Gastroesophageal sphincter (tissue), 4 donors: Measurements from ENCODE around the gene HEPH. TPM values are rescaled to one million over a fixed set of nuclear protein-coding genes. Genes with fewer than 3 reads are reported as not detected.

Source experiments
- ATAC-seq: fragments of 150-250 bp; one replicate; pipeline ENCODE4 v1.9.1; 2016; ENCODE audit warnings: mild to moderate bottlenecking, moderate library complexity
- H3K27ac ChIP-seq, 4 donors: fragments of 200-600 bp; sonication (generic) in 3 of 4; 1 replicate in 3 of 4; 2 replicates in 1 of 4; pipeline ENCODE4 v1.5.1; 2016 to 2019
- H3K27me3 ChIP-seq: fragments of 200-600 bp; sonication (generic); one replicate; pipeline ENCODE4 v1.5.1; 2019
- H3K36me3 ChIP-seq, 2 donors: fragments of 200-600 bp; sonication (generic); one replicate each; pipeline ENCODE4 v1.5.1; 2019; ENCODE audit warnings: control low read depth in 1 of 2
- H3K4me1 ChIP-seq, 3 donors: fragments of 200-600 bp; sonication (generic); 1 replicate in 2 of 3; 2 replicates in 1 of 3; pipeline ENCODE4 v1.5.1; 2016 to 2019; ENCODE audit warnings: control low read depth in 2 of 3
- H3K4me3 ChIP-seq, 2 donors: fragments of 200-600 bp; sonication (generic); one replicate each; pipeline ENCODE4 v1.5.1; 2019; ENCODE audit warnings: mild to moderate bottlenecking in 1 of 2, moderate library complexity in 1 of 2
- H3K9me3 ChIP-seq, 3 donors: fragments of 200-600 bp; sonication (generic); one replicate each; pipeline ENCODE4 v1.5.1; 2017 to 2019; ENCODE audit warnings: control low read depth in 2 of 3
- EP300 ChIP-seq: sonication (generic); formaldehyde crosslinking; IDR thresholded peaks from one replicate; pipeline ENCODE4 v1.6.1; 2017; ENCODE audit warnings: antibody characterized with exemption, mild to moderate bottlenecking
- POLR2A ChIP-seq, 2 donors: fragments of 450-650 bp; IDR thresholded peaks; one replicate each; pipeline ENCODE4 v1.6.1; 2017; ENCODE audit warnings: antibody characterized with exemption in 2 of 2, mild to moderate bottlenecking in 2 of 2, moderate library complexity in 1 of 2
- POLR2AphosphoS5 ChIP-seq: sonication (generic); formaldehyde crosslinking; IDR thresholded peaks from one replicate; pipeline ENCODE4 v1.6.1; 2017; ENCODE audit warnings: antibody characterized with exemption
- WGBS, 2 donors: methylation state at CpG; one replicate each; pipeline ENCODE4 v1.1.5; 2018; ENCODE audit warnings: low coverage in 1 of 2; 5-methylcytosine and 5-hydroxymethylcytosine counted together
- total RNA-seq, 4 donors: library from RNA; depleted of rRNA; stranded (reverse); fragments of >200 nt; gene quantifications; one replicate each; pipeline ENCODE4 v1.1.0, GENCODE V29; 2016
- TF ChIP-seq, protein P1 (sequence below), 4 experiments: fragments of 200-600 bp in 2 of 4; fragments of 450-650 bp in 2 of 4; sonication (generic) in 1 of 4; IDR thresholded peaks; one replicate each; pipeline ENCODE4 v1.5.1; 2017 to 2019; ENCODE audit warnings: antibody characterized with exemption in 4 of 4, mild to moderate bottlenecking in 2 of 4, moderate library complexity in 2 of 4

The HEPH gene
- total RNA-seq, 4 donors from 2014 or later = 60.5 to 110 (median 79.3) TPM

DNA sequence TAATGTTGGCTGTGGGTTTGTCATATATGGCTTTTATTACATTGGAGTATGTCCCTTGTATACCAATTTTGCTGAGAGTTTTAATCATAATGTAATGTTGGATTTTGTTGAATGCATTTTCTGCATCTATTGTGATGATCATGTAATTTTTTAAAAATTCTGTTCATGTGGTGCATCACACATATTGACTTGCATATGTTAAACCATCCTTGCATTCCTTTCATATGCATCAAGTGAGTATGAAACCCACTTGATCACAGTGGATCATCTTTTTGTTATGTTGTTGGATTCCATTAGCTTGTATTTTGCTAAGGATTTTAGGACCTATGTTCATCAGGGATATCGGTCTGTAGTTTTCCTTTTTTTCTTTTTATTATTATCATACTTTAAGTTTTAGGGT, 12.1 kb downstream of the HEPH start:
- no peak for TF ChIP-seq POLR2A (IDR thresholded peaks at IDR 0.05)
- TF ChIP-seq, protein P1, sequence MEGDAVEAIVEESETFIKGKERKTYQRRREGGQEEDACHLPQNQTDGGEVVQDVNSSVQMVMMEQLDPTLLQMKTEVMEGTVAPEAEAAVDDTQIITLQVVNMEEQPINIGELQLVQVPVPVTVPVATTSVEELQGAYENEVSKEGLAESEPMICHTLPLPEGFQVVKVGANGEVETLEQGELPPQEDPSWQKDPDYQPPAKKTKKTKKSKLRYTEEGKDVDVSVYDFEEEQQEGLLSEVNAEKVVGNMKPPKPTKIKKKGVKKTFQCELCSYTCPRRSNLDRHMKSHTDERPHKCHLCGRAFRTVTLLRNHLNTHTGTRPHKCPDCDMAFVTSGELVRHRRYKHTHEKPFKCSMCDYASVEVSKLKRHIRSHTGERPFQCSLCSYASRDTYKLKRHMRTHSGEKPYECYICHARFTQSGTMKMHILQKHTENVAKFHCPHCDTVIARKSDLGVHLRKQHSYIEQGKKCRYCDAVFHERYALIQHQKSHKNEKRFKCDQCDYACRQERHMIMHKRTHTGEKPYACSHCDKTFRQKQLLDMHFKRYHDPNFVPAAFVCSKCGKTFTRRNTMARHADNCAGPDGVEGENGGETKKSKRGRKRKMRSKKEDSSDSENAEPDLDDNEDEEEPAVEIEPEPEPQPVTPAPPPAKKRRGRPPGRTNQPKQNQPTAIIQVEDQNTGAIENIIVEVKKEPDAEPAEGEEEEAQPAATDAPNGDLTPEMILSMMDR (IDR thresholded peaks at IDR 0.05) = no peak
- TF ChIP-seq POLR2AphosphoS5 = no peak
- TF ChIP-seq EP300 = no peak
- no peak overlapping the region for H3K27ac ChIP-seq

DNA sequence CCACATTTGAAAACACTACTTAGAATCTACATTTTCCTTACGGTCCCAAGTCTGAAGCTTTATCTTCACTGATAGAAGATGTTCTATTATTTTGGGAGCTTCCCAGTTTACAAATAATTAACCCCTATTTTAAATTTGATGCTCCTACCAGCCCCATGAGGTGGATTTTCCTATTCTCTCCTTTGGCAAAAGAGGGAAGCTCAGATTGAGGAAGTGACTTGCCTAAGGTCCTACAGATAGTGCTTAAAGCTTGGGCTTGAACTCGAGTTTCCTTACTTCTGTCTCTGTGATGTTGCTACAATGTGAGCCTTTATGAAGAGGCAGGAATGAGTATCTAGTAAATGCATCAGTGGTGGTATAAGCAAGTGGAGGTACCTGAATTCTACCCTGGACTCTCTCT, 27.5 kb downstream of the HEPH start:
- Histone ChIP-seq H3K36me3 (peaks cover 0 to 51% of the 10 kb centered on the region in 2 donors), H3K9me3 (no peaks in the 10 kb centered on the region), H3K4me1 (no peaks in the 10 kb centered on the region), H3K27me3 (no peaks in the 10 kb centered on the region), H3K4me3 (no peak overlapping the region), H3K27ac (no peak overlapping the region)
- 74 to 100% methylated on average over 1 to 2 of the region's 2 CpGs for WGBS, 2 donors
- ATAC-seq = no peak
- no peak for TF ChIP-seq POLR2A (IDR thresholded peaks at IDR 0.05)
- TF ChIP-seq, protein P1 (IDR thresholded peaks at IDR 0.05) = no peak
- no peak for TF ChIP-seq POLR2AphosphoS5
- TF ChIP-seq EP300 = no peak

More for the DNA sequence above, 12.1 kb downstream of the HEPH start:
- Histone ChIP-seq H3K36me3 (peaks cover 0 to 65% of the 10 kb centered on the region in 2 donors), H3K4me1 (no peaks in the 10 kb centered on the region), H3K9me3 (peaks cover 0 to 17% (median 0%) of the 10 kb centered on the region in 3 donors), H3K4me3 (no peak overlapping the region), H3K27me3 (no peaks in the 10 kb centered on the region)
- no peak for ATAC-seq
- WGBS, 2 donors = 60 to 100% methylated on average over 1 of the region's 1 CpG

DNA sequence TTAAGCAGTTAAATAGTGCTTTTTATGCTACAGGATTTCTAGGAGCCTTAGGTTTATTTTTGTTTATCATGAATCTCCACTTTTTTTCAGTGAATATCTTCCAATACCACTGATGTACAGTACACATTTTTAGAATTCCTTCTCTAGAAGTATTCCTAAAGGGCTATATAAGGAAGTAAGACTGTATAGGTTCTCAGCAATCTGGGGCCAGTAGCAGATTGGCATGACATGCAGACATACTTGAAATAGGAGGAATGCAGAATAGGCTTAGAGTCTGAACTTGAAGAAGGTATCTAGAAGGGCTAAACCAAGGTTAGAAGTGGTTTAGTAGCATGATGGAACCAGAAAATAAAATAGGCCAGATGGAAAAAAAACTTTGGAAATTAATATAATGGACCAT, 29.8 kb downstream of the HEPH start:
- TF ChIP-seq EP300 (no peak), POLR2AphosphoS5 (no peak)
- ATAC-seq = no peak

DNA sequence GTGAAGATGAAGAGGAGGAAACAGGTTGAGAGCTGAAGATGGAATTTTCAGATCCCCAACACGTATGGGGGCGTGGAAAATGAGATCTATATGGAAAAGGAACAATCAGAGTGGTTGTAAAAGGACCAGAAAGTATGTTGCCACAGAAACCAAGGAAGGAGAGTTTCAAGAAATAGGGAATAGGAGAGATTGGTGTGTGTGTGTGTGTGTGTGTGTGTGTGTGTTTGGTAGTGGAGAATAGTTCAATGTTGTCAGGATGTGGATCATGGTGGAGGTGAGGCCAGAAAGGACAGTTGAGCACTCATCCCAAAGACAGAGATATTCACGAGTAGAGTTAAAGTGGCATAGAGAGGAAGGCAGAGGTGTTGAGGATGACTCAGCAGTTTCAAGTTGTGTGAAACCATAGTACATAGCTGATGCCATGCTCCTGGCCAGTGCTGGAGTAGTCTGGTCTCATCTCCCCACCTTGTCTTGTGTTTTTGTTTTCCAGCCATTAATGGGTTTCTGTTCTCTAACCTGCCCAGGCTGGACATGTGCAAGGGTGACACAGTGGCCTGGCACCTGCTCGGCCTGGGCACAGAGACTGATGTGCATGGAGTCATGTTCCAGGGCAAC, 36.1 kb downstream of the HEPH start:
- ATAC-seq = no peak
- Histone ChIP-seq H3K4me3 (no peak overlapping the region), H3K4me1 (no peaks in the 10 kb centered on the region), H3K36me3 (peaks cover 0 to 36% of the 10 kb centered on the region in 2 donors), H3K27me3 (no peaks in the 10 kb centered on the region), H3K27ac (no peak overlapping the region), H3K9me3 (no peaks in the 10 kb centered on the region)
- WGBS, 2 donors = 27 to 50% methylated on average over 3 of the region's 4 CpGs
- TF ChIP-seq POLR2AphosphoS5 (no peak), EP300 (no peak), POLR2A (IDR thresholded peaks at IDR 0.05) (no peak)
- TF ChIP-seq, protein P1 (IDR thresholded peaks at IDR 0.05) = no peak

More for the DNA sequence above, 29.8 kb downstream of the HEPH start:
- Histone ChIP-seq H3K27ac (no peak overlapping the region), H3K36me3 (peaks cover 0 to 56% of the 10 kb centered on the region in 2 donors), H3K4me3 (no peak overlapping the region), H3K27me3 (no peaks in the 10 kb centered on the region), H3K4me1 (no peaks in the 10 kb centered on the region), H3K9me3 (no peaks in the 10 kb centered on the region)

DNA sequence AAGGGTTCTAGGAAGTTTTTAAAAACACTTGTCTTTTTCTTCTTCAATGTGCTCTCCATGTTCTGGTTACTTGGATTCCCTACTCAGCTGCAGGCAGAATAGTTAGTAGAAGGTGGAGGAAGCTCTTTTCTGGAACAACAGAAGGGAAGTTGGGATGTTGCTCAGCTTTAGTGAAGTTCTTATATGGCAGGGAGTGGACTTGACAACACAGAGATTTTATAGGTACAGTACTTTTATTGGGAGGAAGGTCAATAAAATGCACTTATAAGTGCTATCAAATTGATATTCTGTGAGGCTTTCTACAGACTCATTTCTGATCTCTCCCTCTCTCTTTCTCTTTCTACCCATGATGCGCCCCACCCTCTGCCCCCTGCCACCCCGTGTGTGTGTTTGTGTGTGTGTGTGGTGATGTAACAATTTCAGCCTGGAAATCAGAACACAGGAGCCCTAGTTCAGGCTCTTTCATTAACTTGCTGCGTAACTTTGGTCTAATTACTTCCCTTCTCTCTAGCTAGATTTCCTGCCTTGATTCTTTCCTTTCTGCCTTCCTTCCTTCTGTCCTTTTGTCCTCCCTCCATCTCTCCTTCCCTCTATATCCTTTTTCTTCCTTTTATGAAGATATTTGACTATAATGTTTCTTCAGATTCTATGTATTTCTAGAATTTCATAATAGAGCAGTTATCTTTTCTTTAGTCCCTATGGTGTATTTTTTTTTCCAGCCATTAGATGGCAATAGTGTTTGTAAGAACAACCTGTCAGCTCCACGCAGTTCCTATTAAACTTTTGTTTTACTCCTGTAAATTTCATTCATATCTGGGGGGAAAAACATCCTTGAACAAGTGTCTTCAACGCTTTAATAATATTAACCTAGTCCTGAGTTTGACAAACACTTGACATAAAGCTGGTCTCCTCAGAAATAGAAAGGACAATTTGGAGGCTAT, 37.1 kb downstream of the HEPH start:
- no peak for ATAC-seq
- Histone ChIP-seq H3K9me3 (no peaks in the 10 kb centered on the region), H3K27ac (no peak overlapping the region), H3K27me3 (no peaks in the 10 kb centered on the region), H3K4me3 (no peak overlapping the region), H3K4me1 (no peaks in the 10 kb centered on the region), H3K36me3 (peaks cover 0 to 42% of the 10 kb centered on the region in 2 donors)
- TF ChIP-seq, protein P1 (IDR thresholded peaks at IDR 0.05) = peak in 2 of 4 experiments; percentile 9 to 42
- TF ChIP-seq EP300 = no peak
- WGBS, 2 donors = 25 to 46% methylated on average over 4 to 5 of the region's 5 CpGs
